ENCODE results near the gene LRRC4C.

Gene LRRC4C

DNA sequence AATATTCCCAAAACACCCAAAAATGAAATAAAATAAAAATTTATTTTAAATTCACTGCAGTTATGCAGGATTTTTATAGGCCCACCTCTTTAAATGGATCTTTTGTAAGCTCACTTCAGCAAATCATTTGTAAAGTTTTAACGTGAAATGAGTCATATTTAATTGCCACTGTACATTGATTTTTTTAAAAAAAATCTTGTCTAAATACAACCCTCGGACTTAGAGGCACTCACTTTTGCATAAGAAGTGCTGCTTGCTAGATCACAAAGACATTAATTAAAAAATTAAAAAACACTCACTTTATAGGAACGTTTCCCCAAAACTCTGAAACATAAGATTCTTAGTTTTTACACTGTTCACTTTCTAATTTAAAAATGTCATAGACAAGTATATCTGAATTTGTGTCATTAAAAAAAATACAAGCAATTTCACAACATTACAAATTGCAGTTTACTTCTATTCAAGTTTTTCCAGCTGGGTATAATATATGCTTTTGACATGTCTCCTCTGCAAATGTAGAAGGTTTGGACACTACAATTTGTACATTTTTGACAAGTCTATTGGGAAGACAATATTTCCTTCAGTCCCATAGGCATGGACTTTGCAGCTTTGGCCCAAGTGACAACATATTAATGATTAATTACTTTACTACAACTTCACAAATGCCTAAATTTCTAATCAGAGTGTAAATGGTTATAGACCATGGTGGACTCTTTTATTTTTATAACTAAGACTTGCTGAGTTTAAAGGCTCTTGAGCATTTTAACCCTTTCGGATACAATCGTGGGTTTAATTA lies 1088.4 kb downstream of the LRRC4C start:
- no peak for DNase-seq (ENCODE audit: low read depth)

DNA sequence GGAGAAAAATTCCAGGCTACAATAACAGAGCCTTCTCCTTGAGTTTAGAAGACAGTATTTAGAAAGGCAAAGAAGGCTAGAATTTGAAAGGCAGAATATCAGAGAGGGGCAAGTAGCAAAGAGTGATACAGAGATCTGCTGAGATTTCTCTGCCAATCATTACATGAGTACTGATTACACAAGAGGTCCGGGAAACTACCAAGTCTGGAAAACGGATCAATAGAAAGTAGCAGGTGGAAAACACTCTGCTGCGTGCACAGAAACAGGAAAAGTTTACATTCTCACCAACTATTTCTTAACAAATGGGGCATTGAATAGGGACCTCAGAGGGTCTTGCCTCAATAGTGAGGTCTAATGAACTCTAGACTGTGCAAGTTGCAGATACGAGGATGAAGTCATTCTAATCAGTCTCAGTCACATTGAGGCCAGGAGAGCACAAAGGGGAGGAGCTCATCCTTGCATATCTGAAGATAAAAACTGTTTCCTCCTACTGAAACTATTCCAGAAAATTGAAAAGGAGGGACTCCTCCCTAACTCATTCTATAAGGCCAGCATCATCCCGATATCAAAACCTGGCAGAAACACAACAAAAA lies 1099.2 kb downstream of the LRRC4C start:
- no peak for DNase-seq (ENCODE audit: low read depth)

DNA sequence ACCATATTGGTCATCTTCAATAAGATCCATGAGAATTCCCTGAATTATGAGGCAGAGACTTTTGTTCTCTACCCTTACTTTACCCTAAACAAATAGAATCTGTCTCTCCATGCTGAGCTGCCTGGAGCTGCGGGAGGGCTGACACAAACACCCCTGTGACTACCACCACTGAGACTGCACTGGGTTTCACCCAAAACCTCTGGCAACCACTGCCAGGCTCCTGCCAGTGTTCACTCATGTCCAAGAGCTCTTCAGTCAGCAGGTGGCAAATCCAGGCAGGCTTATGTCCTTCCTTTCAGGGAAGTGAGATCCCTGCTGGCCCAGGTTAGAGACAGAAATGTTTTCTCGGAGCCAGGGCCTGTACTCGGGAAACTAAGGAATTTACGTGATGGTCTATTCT lies 1105.3 kb downstream of the LRRC4C start:
- DNase-seq (ENCODE audit: low read depth), result no peak

DNA sequence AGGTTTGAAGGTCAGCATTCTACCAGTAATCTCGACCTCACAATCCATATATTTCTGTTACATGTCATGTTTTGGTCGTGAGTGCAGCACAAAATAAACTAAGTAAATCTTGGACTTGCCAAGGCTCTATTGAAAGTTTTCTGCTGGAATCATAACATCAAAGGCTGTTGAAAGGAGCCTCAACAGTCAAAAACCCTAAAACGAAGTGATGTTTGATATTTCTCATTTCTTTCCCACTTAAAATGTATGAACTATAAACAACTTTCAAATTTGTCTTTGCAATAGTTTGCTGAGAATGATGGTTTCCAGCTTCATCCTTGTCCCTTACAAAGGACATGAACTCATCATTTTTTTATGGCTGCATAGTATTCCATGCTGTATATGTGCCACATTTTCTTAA lies 1118.5 kb downstream of the LRRC4C start:
- DNase-seq (ENCODE audit: low read depth), result no peak

- DNase-seq (ENCODE audit: low read depth), result peak; percentile 32
Measured at GRCh38 chr11:40338739-40339138, 1120.7 kb downstream of the LRRC4C start.

GRCh38 chr11:40338062-40338461 lies 1121.4 kb downstream of the LRRC4C start:
- DNase-seq (ENCODE audit: low read depth), result no peak

DNA sequence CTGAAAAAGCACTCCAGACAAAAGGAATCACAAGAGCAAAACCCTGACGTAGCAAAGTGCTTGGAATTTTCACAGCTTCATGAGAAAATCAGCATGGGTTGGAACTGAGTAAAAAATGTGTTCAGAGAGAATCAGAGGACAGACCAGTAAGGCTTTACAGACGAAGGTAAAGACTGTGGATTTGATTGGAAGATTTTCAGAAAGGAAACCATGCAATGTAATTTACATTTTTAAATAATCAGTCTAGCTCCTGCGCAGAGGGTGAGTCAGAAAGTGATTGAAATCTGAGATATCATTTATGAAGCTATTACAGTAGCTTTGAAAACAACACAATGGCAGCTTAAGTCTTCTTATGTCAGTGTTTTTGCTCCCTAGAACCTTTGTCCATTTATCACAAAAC lies 1122.3 kb downstream of the LRRC4C start:
- DNase-seq (ENCODE audit: low read depth), result peak; percentile 35

DNA sequence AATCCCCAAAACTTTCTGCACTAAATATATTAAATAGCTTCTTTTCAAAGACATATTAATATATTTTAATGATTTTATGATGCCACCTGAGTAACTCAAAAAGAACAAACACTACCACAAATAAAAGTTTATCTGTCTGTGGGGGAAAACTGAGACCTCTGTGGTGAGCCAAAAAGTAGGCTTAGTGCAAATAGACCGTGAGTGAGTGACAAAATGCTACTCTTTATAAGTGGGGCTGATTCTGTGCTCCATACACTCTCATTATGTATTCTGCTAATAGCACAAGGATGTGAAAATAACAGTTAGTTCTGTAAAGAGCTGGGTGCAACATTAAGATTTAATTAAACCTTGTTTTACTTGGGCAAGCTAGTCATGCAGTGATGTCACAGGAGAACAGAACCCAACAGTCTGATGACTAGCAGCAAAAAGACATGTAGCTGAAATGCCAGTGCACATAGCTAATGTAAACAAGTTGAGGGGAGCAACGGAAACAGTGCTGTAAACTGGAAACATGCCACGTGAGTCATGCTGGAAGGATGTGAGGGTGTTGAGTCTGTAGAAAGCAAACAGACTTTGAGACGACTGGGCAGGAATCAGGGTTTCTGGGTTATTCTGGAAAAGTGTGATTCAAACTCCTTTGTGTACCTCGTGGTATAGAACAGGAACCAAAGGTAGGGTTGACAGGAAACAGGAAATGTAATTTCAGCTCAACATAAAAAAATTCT lies 1130.4 kb downstream of the LRRC4C start:
- peak; percentile 100 for DNase-seq (ENCODE audit: low read depth)

GRCh38 chr11:40323241-40323640 lies 1136.2 kb downstream of the LRRC4C start:
- no peak for DNase-seq (ENCODE audit: low read depth)

DNA sequence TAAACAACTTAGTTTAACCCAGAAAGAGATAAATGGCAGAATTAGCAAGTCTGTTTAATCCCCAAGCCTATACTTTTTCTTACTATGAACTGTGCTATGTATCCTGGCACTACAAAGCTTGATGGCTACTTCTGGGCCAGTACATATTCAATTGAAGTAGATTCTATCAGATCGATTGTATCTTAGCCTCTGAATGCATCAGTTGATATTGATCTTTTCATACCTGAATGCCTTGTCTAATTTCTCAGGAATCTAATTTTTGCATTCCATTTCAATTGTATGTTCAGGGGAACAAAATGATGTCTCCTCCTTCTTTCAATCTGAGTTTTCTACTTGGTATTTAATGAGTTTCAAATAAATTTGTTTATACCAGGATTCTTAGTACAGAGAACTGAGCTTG lies 1137.9 kb downstream of the LRRC4C start:
- no peak for DNase-seq (ENCODE audit: low read depth)

DNA sequence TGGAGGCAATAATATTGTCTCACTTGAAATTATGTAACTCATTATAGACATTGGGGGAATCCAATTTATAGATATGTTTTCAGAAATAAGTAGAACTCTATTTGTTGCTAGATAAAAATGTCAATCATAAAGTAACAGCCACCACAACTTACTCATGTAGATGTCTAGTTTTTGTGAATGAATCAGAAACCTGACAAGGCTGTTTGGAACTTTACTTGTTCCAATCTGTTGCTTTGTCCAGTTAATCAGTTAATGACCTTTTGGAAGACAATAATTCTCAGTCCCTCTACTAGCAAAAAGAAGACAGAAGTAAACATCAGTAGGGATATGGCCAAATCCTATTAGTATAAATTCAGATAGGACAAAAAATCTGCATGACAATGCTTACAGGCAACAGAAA lies 1143.3 kb downstream of the LRRC4C start:
- DNase-seq (ENCODE audit: low read depth), result no peak

GRCh38 chr11:40315122-40315521 lies 1144.3 kb downstream of the LRRC4C start:
- no peak for DNase-seq (ENCODE audit: low read depth)

DNA sequence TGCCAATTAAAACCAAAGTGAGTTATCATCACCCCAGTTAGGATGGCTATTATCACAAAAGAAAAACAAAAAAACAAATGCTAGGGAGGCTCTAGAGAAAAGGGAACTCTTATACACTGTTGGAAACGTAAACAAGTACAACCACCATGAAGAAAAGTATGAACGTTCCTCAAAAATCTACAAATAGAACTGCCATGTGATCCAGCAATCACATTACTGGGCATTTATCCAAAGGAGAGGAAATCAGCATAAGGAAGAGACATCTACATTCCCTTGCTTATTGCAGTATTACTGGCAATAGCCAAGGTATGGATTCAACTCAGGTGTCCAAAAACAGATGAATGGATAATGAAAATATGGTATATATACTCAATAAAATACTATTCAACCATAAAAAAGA lies 1145.1 kb downstream of the LRRC4C start:
- peak; percentile 4 for DNase-seq (ENCODE audit: low read depth)

- DNase-seq (ENCODE audit: low read depth), result peak; percentile 59
Measured at GRCh38 chr11:40306938-40307548, 1152.4 kb downstream of the LRRC4C start.

DNA sequence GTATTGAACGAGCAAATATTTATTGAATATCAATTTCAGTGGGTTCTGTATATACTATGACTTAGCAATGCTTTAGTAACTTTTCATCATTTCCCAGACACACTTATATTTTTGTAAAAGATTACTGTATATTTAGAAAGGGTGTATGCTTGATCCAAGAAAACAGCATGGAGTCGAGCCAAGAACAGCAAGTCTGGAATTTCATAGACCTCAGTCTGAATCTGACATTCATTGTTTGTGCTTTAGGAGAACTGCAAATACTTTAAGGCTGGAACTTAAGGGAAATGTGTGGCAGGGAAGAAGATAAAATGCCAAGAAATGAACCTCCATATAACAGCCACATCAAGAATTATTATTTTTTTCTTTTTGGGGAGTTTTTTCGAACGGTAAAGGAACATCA lies 1156.8 kb downstream of the LRRC4C start:
- no peak for DNase-seq (ENCODE audit: low read depth)

DNA sequence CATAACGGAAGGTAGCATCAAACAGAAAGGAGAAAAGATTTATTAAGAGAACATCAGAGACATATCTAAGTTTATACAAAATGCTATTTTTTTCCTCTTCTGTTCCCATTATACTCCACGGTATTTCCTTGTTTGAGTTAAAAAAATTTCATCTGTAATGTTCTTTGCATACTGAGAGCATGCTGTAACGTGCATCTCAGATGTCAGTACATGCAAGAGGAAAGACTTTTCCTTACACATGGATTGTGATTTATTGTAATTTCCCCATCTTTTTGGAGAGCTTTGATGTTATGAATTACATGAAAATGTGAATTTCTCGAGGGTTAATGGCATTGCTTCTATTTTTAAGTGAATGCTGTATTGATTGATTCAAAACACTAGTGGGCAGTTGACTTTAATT lies 1164.0 kb downstream of the LRRC4C start:
- no peak for DNase-seq (ENCODE audit: low read depth)

DNA sequence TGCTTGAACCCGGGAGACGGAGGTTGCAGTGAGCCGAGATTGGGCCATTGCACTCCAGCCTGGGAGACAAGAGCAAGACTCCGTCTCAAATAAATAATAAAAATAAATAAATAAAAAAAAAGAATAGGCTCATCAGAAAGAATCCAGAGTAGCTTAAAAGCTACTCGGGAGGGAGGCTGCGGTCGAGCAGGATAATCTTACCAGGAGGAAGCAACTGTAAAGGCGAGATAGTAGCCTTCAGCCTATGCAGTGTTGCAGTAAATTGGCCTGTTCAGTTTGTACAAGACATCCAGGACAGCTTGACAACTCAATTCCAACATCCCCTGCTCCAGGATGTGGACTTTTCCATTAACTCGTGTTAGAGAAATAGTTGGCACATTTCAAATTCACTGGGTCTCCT lies 1164.7 kb downstream of the LRRC4C start:
- DNase-seq (ENCODE audit: low read depth), result no peak

GRCh38 chr11:40294349-40294735 lies 1165.1 kb downstream of the LRRC4C start:
- no peak for DNase-seq (ENCODE audit: low read depth)

DNA sequence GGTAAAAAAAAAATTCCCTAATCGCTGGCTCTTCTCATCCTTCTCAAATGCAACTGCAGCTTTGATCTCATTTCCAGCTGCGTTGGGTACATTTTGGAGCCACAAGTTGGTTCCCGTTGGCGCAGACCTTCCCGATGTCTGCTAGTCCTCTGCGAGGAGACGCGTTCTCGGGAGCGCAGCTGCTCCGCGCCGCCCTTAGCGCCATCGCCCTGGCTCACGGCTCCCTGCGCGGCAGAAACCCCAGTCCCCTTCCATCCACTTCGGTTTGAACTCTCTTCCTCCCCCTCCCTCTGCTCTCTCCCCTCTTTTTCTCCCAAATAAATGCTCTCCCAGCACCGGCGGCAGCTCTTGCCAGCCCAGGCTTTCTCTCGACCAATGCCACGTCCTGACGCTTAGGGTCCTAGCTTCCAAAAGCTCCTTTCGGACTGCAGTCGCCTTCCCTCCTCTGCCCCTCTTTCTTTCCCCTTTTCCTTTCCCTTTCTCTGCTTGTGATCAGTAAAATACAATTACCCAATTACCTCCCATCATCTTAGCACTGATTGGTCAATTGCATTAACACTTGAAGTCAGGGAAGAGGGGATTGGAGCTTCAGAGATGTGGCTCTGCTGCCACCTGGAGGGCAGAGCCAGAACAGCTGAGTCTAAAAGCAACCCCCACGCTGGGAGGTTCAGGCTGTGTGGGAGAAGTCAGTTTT lies 1165.7 kb downstream of the LRRC4C start:
- peak; percentile 86 for DNase-seq (ENCODE audit: low read depth)

DNA sequence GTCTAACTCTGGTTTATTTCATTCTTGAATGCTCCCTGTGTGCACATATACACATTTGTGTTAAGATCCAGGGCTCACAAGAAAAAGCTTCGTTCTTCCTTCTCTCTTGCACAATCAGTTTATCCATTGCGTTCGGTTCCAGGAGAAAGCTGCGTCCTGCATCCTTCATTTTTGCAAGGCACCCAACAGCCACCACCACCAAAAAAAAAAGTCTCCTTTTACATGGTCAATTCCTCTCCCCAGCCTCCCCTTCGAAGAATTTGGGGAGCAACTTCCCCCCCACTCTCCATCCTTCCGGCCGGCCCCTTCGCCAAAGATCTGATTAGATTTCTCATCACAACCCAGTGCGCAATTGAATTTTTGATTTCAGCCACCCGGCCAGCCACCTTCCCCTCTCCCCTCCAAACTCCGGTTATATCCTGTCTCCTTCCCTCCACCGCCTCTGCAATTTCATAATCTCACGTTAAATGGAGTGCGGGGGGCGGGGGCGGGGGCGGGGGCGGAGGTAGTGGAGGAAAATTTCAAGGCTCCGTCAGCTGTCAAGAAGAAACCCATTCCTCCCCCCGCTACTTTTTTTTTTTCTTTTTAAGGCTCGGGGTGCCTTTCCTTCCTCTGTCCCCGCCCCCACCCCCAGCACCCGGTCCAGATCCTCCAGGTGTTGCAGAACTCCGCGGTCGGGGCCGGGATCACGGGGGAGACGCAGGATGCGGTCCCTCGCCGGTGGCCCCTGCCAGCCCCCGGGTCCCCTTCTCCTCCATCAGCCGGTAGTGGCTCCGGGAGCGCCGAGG lies 1166.5 kb downstream of the LRRC4C start:
- peak; percentile 9 for DNase-seq (ENCODE audit: low read depth)

- no peak for DNase-seq (ENCODE audit: low read depth)
Measured at GRCh38 chr11:40291741-40292140, 1167.7 kb downstream of the LRRC4C start.
